Mucosa of rectum (tissue), 2 donors: Measurements from ENCODE around the gene RAB35.
A peak's percentile ranks its signal among the peaks of the same experiment; 100 is the strongest.

Experiments
- H3K27ac ChIP-seq, 2 donors: one replicate each; pipeline ENCODE4 v1.7.0; 2013; ENCODE audit warnings: inconsistent platforms in 2 of 2, low read depth in 2 of 2, low read length in 2 of 2
- H3K27me3 ChIP-seq, 2 donors: one replicate each; pipeline ENCODE4 v1.7.0; 2013; ENCODE audit warnings: low read length in 2 of 2; ENCODE audit not compliant: control insufficient read depth in 2 of 2, insufficient read depth in 2 of 2
- H3K36me3 ChIP-seq, 2 donors: one replicate each; pipeline ENCODE4 v1.7.0; 2013; ENCODE audit warnings: low read length in 2 of 2; ENCODE audit not compliant: control insufficient read depth in 2 of 2, insufficient read depth in 2 of 2
- H3K4me1 ChIP-seq, 2 donors: one replicate each; pipeline ENCODE4 v1.7.0; 2013; ENCODE audit warnings: low read length in 2 of 2, mild to moderate bottlenecking in 1 of 2; ENCODE audit not compliant: control insufficient read depth in 2 of 2, insufficient read depth in 2 of 2
- H3K4me3 ChIP-seq, 2 donors: one replicate each; pipeline ENCODE4 v1.7.0; 2013; ENCODE audit warnings: low read length in 2 of 2
- H3K9ac ChIP-seq, 2 donors: one replicate each; pipeline ENCODE4 v1.7.0; 2013; ENCODE audit warnings: low read length in 2 of 2, low read depth in 1 of 2, mild to moderate bottlenecking in 1 of 2
- H3K9me3 ChIP-seq, 2 donors: one replicate each; pipeline ENCODE4 v1.7.0; 2013; ENCODE audit warnings: low read length in 2 of 2; ENCODE audit not compliant: control insufficient read depth in 2 of 2
- donor health status: healthy.
- donor health status: Normal muscosa, but diverticular disease.

The RAB35 gene

DNA sequence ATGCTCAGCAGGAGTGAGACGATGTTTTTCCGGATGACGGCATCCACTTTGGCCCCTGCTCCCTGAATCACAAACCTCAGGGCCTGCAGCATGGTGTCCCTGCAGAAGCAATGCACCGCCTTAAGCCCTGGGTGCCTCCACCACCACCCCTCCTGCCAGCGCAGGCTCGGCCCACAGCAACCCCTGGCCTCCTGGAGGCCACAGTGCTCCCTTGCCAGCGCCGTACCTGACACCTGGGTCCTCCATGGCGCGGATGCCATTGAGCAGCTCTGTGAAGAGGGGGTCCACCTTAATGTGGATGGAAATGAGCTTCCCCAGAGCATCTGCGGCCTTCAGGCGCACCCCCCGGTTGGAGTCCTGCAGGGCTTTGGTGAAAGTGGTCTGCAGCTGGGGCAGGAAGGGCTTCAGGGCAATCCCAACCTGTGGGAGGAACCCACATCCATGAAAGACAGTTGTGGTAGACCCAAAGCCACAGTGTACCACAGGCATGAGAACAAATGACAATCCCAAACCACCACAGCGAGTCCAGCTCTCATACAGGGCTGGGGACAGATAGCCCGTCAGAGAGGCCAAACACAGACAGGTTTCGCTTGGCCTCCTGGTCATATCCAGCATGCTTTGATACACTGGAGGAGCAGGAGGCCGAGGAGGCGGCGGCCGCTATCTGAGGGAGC is 17.9 kb upstream of the RAB35 start:
- Histone ChIP-seq H3K4me3 (no peak overlapping the region), H3K27me3 (no peaks in the 10 kb centered on the region), H3K36me3 (peaks cover 89 to 93% of the 10 kb centered on the region in 2 donors), H3K4me1 (no peaks in the 10 kb centered on the region), H3K27ac (no peak overlapping the region), H3K9me3 (no peaks in the 10 kb centered on the region), H3K9ac (no peak overlapping the region)

GRCh38 chr12:120132863-120133385 is 16.4 kb upstream of the RAB35 start:
- Histone ChIP-seq H3K4me3 (no peak overlapping the region), H3K36me3 (peaks cover 87 to 88% of the 10 kb centered on the region in 2 donors), H3K9me3 (no peaks in the 10 kb centered on the region), H3K4me1 (no peaks in the 10 kb centered on the region), H3K27me3 (no peaks in the 10 kb centered on the region), H3K9ac (no peak overlapping the region), H3K27ac (no peak overlapping the region)

DNA sequence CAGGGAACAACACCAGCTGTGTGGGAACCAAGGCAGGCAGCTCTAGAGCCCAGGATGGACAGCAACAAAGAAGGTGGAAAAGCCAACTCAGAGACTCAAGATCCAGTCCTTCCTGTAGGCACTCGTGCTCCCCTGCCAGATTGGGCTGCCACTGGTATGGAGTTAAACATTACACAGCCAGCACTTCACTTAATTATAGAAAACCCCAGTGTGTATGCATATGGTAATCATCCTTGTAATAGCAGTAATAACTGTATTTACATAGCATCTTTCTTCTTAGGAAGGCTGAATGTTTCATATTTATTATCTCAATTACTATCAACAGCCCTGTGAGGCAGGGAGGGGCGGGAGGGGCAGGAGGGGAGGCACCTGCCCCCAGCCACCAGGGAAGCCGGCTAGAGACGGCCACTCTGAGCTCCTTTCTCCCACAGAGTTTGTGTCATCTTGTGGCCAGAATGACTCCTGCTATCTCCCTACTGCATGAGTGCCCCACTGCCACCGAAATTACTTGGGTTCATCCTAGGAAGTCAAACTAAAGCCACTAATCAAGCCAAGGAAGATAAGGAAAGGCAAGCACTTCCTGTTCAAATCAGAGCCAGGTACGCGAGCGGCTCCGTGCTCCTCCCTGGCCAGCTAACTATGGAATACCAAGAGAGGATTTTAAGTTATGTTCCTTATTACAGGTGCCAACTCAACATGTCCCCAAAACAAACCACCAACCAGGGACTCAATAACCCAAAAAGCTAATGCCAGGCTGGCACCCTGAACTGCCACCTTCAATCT is 15.7 kb upstream of the RAB35 start:
- Histone ChIP-seq H3K9me3 (no peaks in the 10 kb centered on the region), H3K27me3 (no peaks in the 10 kb centered on the region), H3K4me1 (no peaks in the 10 kb centered on the region), H3K36me3 (peaks cover 87 to 88% of the 10 kb centered on the region in 2 donors), H3K9ac (no peak overlapping the region), H3K27ac (no peak overlapping the region), H3K4me3 (no peak overlapping the region)

- Histone ChIP-seq H3K4me1 (no peaks in the 10 kb centered on the region), H3K4me3 (no peak overlapping the region), H3K27ac (no peak overlapping the region), H3K9ac (no peak overlapping the region), H3K9me3 (no peaks in the 10 kb centered on the region), H3K36me3 (peaks cover 76 to 86% of the 10 kb centered on the region in 2 donors), H3K27me3 (no peaks in the 10 kb centered on the region)
Measured at GRCh38 chr12:120131116-120131515, 14.6 kb upstream of the RAB35 start.

- no peaks in the 10 kb centered on the region for H3K27me3 ChIP-seq
- H3K4me1 ChIP-seq, result no peaks in the 10 kb centered on the region
- H3K27ac ChIP-seq, result no peak overlapping the region
- H3K9ac ChIP-seq, result no peak overlapping the region
- H3K4me3 ChIP-seq, result no peak overlapping the region
- no peaks in the 10 kb centered on the region for H3K9me3 ChIP-seq
- peaks cover 67 to 81% of the 10 kb centered on the region in 2 donors for H3K36me3 ChIP-seq
Measured at GRCh38 chr12:120130011-120130410, 13.5 kb upstream of the RAB35 start.

DNA sequence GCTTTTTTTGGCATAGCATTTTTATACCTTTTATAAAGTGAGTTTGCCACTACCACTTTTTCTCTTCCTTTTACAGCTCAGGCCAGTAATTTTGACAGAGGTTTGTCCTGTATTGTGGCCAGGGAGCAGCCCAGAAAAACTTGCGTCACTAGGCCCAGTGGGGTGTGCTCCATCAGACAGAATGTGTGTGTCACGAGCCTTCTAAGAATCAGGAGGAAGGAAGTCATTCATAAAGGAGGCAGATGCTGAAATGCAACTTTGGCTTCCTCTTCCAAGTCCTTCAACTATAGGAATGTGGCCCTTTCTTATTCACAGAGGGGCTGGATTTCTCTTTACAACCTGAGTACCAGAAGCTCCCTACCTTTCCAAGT is 10.1 kb upstream of the RAB35 start:
- peaks cover 34 to 49% of the 10 kb centered on the region in 2 donors for H3K36me3 ChIP-seq
- no peaks in the 10 kb centered on the region for H3K9me3 ChIP-seq
- no peak overlapping the region for H3K27ac ChIP-seq
- no peak overlapping the region for H3K9ac ChIP-seq
- H3K4me1 ChIP-seq, result no peaks in the 10 kb centered on the region
- H3K4me3 ChIP-seq, result no peak overlapping the region
- no peaks in the 10 kb centered on the region for H3K27me3 ChIP-seq

GRCh38 chr12:120125792-120126634 is 9.5 kb upstream of the RAB35 start:
- no peaks in the 10 kb centered on the region for H3K27me3 ChIP-seq
- H3K36me3 ChIP-seq, result peaks cover 28 to 43% of the 10 kb centered on the region in 2 donors
- H3K9me3 ChIP-seq, result no peaks in the 10 kb centered on the region
- H3K9ac ChIP-seq, result no peak overlapping the region
- no peak overlapping the region for H3K4me3 ChIP-seq
- no peak overlapping the region for H3K27ac ChIP-seq
- H3K4me1 ChIP-seq, result no peaks in the 10 kb centered on the region

- Histone ChIP-seq H3K9ac (no peak overlapping the region), H3K4me1 (no peaks in the 10 kb centered on the region), H3K9me3 (no peaks in the 10 kb centered on the region), H3K36me3 (peaks cover 18 to 33% of the 10 kb centered on the region in 2 donors), H3K4me3 (no peak overlapping the region), H3K27me3 (no peaks in the 10 kb centered on the region), H3K27ac (no peak overlapping the region)
Measured at GRCh38 chr12:120125029-120125428, 8.5 kb upstream of the RAB35 start.

GRCh38 chr12:120121766-120122293 is 5.3 kb upstream of the RAB35 start:
- no peaks in the 10 kb centered on the region for H3K9me3 ChIP-seq
- H3K27ac ChIP-seq, result peak overlapping the region in 1 of 2 donors; percentile 32
- H3K27me3 ChIP-seq, result no peaks in the 10 kb centered on the region
- peaks cover 4 to 9% of the 10 kb centered on the region in 2 donors for H3K4me1 ChIP-seq
- no peak overlapping the region for H3K4me3 ChIP-seq
- H3K9ac ChIP-seq, result no peak overlapping the region
- peaks cover 0 to 7% of the 10 kb centered on the region in 2 donors for H3K36me3 ChIP-seq
